Testis (tissue), 2 donors: Measurements from ENCODE around the gene MYCN.

ENCODE experiments used
- POLR2A ChIP-seq: fragments of 450-650 bp; IDR thresholded peaks from one replicate; pipeline ENCODE4 v1.6.1; 2017; ENCODE audit warnings: antibody characterized with exemption, mild to moderate bottlenecking, moderate library complexity
- TF ChIP-seq, protein P1 (sequence below), 3 experiments: fragments of 450-650 bp in 2 of 3; fragments of 200-600 bp in 1 of 3; sonication (generic) in 1 of 3; IDR thresholded peaks; one replicate each; pipeline ENCODE4 v1.5.1; 2016 to 2019; ENCODE audit warnings: antibody characterized with exemption in 3 of 3, mild to moderate bottlenecking in 2 of 3, moderate library complexity in 1 of 3

DNA sequence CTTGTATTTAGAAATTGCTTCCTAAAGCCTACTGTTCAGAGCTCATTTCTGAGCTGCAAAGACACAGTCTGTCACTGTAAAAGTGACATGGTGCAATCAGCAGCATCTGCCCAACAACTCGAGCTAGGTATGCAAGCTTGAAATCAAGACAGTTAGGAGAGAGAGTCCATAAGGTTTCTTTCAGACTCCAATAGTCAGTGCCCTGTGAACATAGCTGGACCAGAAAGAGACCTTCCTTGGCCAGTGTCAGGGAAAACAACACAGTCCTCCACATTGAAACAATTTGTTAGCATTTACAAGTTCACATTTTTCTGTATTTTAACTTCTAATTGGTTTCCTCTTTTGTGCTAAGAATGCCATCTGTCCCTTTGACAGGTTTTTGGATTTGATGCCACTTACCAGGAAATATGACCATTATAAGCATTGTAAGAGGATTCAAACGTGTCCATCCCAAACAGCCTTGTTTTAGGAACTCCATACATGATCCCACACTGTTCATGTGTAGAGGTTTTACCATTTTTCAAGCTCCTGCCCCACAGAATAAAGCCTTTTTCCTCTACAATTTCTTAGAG, 8.9 kb upstream of the MYCN start:
- TF ChIP-seq, protein P1, sequence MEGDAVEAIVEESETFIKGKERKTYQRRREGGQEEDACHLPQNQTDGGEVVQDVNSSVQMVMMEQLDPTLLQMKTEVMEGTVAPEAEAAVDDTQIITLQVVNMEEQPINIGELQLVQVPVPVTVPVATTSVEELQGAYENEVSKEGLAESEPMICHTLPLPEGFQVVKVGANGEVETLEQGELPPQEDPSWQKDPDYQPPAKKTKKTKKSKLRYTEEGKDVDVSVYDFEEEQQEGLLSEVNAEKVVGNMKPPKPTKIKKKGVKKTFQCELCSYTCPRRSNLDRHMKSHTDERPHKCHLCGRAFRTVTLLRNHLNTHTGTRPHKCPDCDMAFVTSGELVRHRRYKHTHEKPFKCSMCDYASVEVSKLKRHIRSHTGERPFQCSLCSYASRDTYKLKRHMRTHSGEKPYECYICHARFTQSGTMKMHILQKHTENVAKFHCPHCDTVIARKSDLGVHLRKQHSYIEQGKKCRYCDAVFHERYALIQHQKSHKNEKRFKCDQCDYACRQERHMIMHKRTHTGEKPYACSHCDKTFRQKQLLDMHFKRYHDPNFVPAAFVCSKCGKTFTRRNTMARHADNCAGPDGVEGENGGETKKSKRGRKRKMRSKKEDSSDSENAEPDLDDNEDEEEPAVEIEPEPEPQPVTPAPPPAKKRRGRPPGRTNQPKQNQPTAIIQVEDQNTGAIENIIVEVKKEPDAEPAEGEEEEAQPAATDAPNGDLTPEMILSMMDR (IDR thresholded peaks at IDR 0.05): no peak
- no peak for TF ChIP-seq POLR2A
